NK-92 (cell line): ENCODE measurements around the gene TPK1.
"Not testable (repeated sequence)": the region's sequence is repeated elsewhere in the genome, so short reads cannot be mapped to it uniquely, and the experiment has no call there.

Experiments used
- DNase-seq: peaks from one replicate; lab custom pipeline; 2025; ENCODE audit not compliant: unreplicated experiment; lab: John Stamatoyannopoulos, UW

TPK1 gene

GRCh38 chr7:144824360-144824759 is 11.5 kb downstream of the TPK1 start:
- no peak for DNase-seq

GRCh38 chr7:144822223-144822622 is 13.6 kb downstream of the TPK1 start:
- no peak for DNase-seq

GRCh38 chr7:144821067-144821466 is 14.8 kb downstream of the TPK1 start:
- no peak for DNase-seq

GRCh38 chr7:144820552-144820951 is 15.3 kb downstream of the TPK1 start:
- DNase-seq, result no peak

GRCh38 chr7:144819566-144819965 is 16.3 kb downstream of the TPK1 start:
- DNase-seq, result no peak

GRCh38 chr7:144818511-144818910 is 17.3 kb downstream of the TPK1 start:
- DNase-seq, result no peak

GRCh38 chr7:144817001-144817400 is 18.9 kb downstream of the TPK1 start:
- DNase-seq, result no peak

- DNase-seq, result no peak
Measured at GRCh38 chr7:144814299-144814698, 21.6 kb downstream of the TPK1 start.

- DNase-seq, result no peak
Measured at GRCh38 chr7:144812379-144813283, 23.2 kb downstream of the TPK1 start.

GRCh38 chr7:144805627-144806239 is 30.1 kb downstream of the TPK1 start:
- no peak for DNase-seq

GRCh38 chr7:144800678-144801436 is 35.0 kb downstream of the TPK1 start:
- DNase-seq, result not testable (repeated sequence)

- DNase-seq, result no peak
Measured at GRCh38 chr7:144796919-144797318, 38.9 kb downstream of the TPK1 start.

GRCh38 chr7:144792050-144792449 is 43.8 kb downstream of the TPK1 start:
- DNase-seq, result no peak

- DNase-seq, result no peak
Measured at GRCh38 chr7:144791488-144791887, 44.4 kb downstream of the TPK1 start.

GRCh38 chr7:144787127-144787526 is 48.7 kb downstream of the TPK1 start:
- DNase-seq, result no peak

- DNase-seq, result no peak
Measured at GRCh38 chr7:144786522-144786921, 49.3 kb downstream of the TPK1 start.

GRCh38 chr7:144786079-144786478 is 49.8 kb downstream of the TPK1 start:
- no peak for DNase-seq

GRCh38 chr7:144785521-144785920 is 50.3 kb downstream of the TPK1 start:
- DNase-seq, result no peak

- DNase-seq, result no peak
Measured at GRCh38 chr7:144784943-144785342, 50.9 kb downstream of the TPK1 start.

- DNase-seq, result no peak
Measured at GRCh38 chr7:144784441-144784840, 51.4 kb downstream of the TPK1 start.

GRCh38 chr7:144782883-144783282 is 53.0 kb downstream of the TPK1 start:
- no peak for DNase-seq
